ENCODE measurements around the gene RGL1. TPM values are rescaled to one million over a fixed set of nuclear protein-coding genes. Genes with fewer than 3 reads are reported as not detected.
"Not testable (repeated sequence)": the region's sequence is repeated elsewhere in the genome, so short reads cannot be mapped to it uniquely, and the experiment has no call there.

The RGL1 gene
- total and polyA plus RNA-seq, 3 donors from 2014 or later, result 34.3 to 58.2 (median 41.5) TPM

- intact Hi-C loops (cut with DNase I; ENCODE audit: low total_unique reads), result no loop called here
- Histone ChIP-seq H3K27me3 (no peaks in the 10 kb centered on the region), H3K27ac (no peak overlapping the region), H3K4me1 (peaks cover 4% of the 10 kb centered on the region), H3K36me3 (ENCODE audit: low read depth, missing control alignments) (no peaks in the 10 kb centered on the region), H3K4me3 (no peak overlapping the region), H3K9me3 (no peaks in the 10 kb centered on the region)
- DNase-seq, result no peak
- 82 to 85% methylated on average over 2 of the region's 2 CpGs for WGBS, 2 donors
- TF ChIP-seq POLR2A (IDR thresholded peaks at IDR 0.05) (no peak), CTCF (IDR thresholded peaks at IDR 0.05) (no peak)
Measured at GRCh38 chr1:183760661-183761060, 44.3 kb upstream of the RGL1 start.

GRCh38 chr1:183761871-183762270, 43.0 kb upstream of the RGL1 start:
- intact Hi-C loops (cut with DNase I; ENCODE audit: low total_unique reads), result no loop called here
- Histone ChIP-seq H3K9me3 (no peaks in the 10 kb centered on the region), H3K27me3 (no peaks in the 10 kb centered on the region), H3K4me3 (no peak overlapping the region), H3K4me1 (peaks cover 4% of the 10 kb centered on the region), H3K27ac (no peak overlapping the region), H3K36me3 (ENCODE audit: low read depth, missing control alignments) (no peaks in the 10 kb centered on the region)
- 90 to 97% methylated on average over 1 of the region's 1 CpG for WGBS, 2 donors
- DNase-seq, result no peak
- TF ChIP-seq CTCF (IDR thresholded peaks at IDR 0.05), result no peak
- no peak for TF ChIP-seq POLR2A (IDR thresholded peaks at IDR 0.05)

- intact Hi-C loops (cut with DNase I; ENCODE audit: low total_unique reads); DNase-seq; H3K36me3 ChIP-seq (ENCODE audit: low read depth, missing control alignments); H3K4me3 ChIP-seq; H3K27me3 ChIP-seq; H3K27ac ChIP-seq; H3K4me1 ChIP-seq; H3K9me3 ChIP-seq: not testable (repeated sequence)
Measured at GRCh38 chr1:183762856-183763255, 42.1 kb upstream of the RGL1 start.

- no peaks in the 10 kb centered on the region for H3K36me3 ChIP-seq (ENCODE audit: low read depth, missing control alignments)
- no peak overlapping the region for H3K27ac ChIP-seq
- H3K9me3 ChIP-seq, result no peaks in the 10 kb centered on the region
- DNase-seq, result no peak
- intact Hi-C loops (cut with DNase I; ENCODE audit: low total_unique reads), result no loop called here
- no peak for TF ChIP-seq POLR2A (IDR thresholded peaks at IDR 0.05)
- TF ChIP-seq CTCF (IDR thresholded peaks at IDR 0.05), result no peak
- no peak overlapping the region for H3K4me3 ChIP-seq
- H3K4me1 ChIP-seq, result no peaks in the 10 kb centered on the region
- H3K27me3 ChIP-seq, result no peaks in the 10 kb centered on the region
Measured at GRCh38 chr1:183764981-183765380, 39.9 kb upstream of the RGL1 start.

- no peaks in the 10 kb centered on the region for H3K36me3 ChIP-seq (ENCODE audit: low read depth, missing control alignments)
- no peak overlapping the region for H3K27ac ChIP-seq
- no peak for DNase-seq
- H3K27me3 ChIP-seq, result no peaks in the 10 kb centered on the region
- 49 to 78% methylated on average over 5 of the region's 5 CpGs for WGBS, 2 donors
- no peak for TF ChIP-seq CTCF (IDR thresholded peaks at IDR 0.05)
- TF ChIP-seq POLR2A (IDR thresholded peaks at IDR 0.05), result no peak
- H3K9me3 ChIP-seq, result no peaks in the 10 kb centered on the region
- intact Hi-C loops (cut with DNase I; ENCODE audit: low total_unique reads), result no loop called here
- H3K4me1 ChIP-seq, result no peaks in the 10 kb centered on the region
- no peak overlapping the region for H3K4me3 ChIP-seq
Measured at GRCh38 chr1:183769956-183770815, 34.7 kb upstream of the RGL1 start.
